Neural progenitor cell (in vitro differentiated cells): Measurements from ENCODE around the gene RUNX1. TPM values are rescaled to one million over a fixed set of nuclear protein-coding genes. Genes with fewer than 3 reads are reported as not detected.

Experiments
- DNase-seq: peaks from one replicate; pipeline ENCODE4 v3.0.0-alpha.2; 2016; ENCODE audit warnings: low spot score
- H2AFZ ChIP-seq: fragments of 200-600 bp; sonication (generic); replicated peaks from 2 replicates; pipeline ENCODE4 v1.6.1; 2016; ENCODE audit warnings: antibody characterized with exemption
- H3F3A ChIP-seq: fragments of 200-600 bp; sonication (generic); 2 replicates; pipeline ENCODE4 v1.6.1; 2016; ENCODE audit warnings: antibody characterized with exemption, low read depth
- H3K27ac ChIP-seq: fragments of 200-600 bp; sonication (generic); 2 replicates; pipeline ENCODE4 v1.5.1; 2016; ENCODE audit warnings: mild to moderate bottlenecking
- H3K27me3 ChIP-seq: fragments of 200-600 bp; sonication (generic); 2 replicates; pipeline ENCODE4 v1.6.1; 2016; ENCODE audit warnings: mild to moderate bottlenecking, moderate library complexity
- H3K36me3 ChIP-seq: fragments of 200-600 bp; sonication (generic); 2 replicates; pipeline ENCODE4 v1.5.1; 2016
- H3K4me1 ChIP-seq: fragments of 200-600 bp; sonication (generic); 2 replicates; pipeline ENCODE4 v1.6.1; 2016; ENCODE audit warnings: mixed run types
- H3K4me2 ChIP-seq: fragments of 200-600 bp; sonication (generic); 2 replicates; pipeline ENCODE4 v1.6.1; 2016
- H3K4me3 ChIP-seq: fragments of 200-600 bp; sonication (generic); 2 replicates; pipeline ENCODE4 v1.5.1; 2016
- H3K79me2 ChIP-seq: fragments of 200-600 bp; sonication (generic); 2 replicates; pipeline ENCODE4 v1.6.1; 2016; ENCODE audit warnings: low read depth
- H3K9ac ChIP-seq: fragments of 200-600 bp; sonication (generic); 2 replicates; pipeline ENCODE4 v1.6.1; 2016
- H3K9me3 ChIP-seq: fragments of 200-600 bp; sonication (generic); 2 replicates; pipeline ENCODE4 v1.5.1; 2016; ENCODE audit warnings: low read depth
- H4K20me1 ChIP-seq: fragments of 200-600 bp; sonication (generic); 2 replicates; pipeline ENCODE4 v1.6.1; 2016; ENCODE audit warnings: low read depth
- H3K27ac Mint-ChIP-seq: 3 replicates; pipeline ENCODE4 v1.8.0; 2021; ENCODE audit warnings: mixed read lengths
- H3K27me3 Mint-ChIP-seq: 2 replicates; pipeline ENCODE4 v1.8.0; 2022; ENCODE audit warnings: low read depth, mild to moderate bottlenecking, inconsistent platforms, moderate library complexity, mixed read lengths; ENCODE audit not compliant: insufficient read depth
- H3K36me3 Mint-ChIP-seq: 3 replicates; pipeline ENCODE4 v1.8.0; 2021; ENCODE audit warnings: mixed read lengths
- H3K4me1 Mint-ChIP-seq: 3 replicates; pipeline ENCODE4 v1.8.0; 2021; ENCODE audit warnings: mixed read lengths
- H3K4me3 Mint-ChIP-seq: 3 replicates; pipeline ENCODE4 v1.8.0; 2021; ENCODE audit warnings: mild to moderate bottlenecking, moderate library complexity, mixed read lengths
- H3K9me3 Mint-ChIP-seq: 3 replicates; pipeline ENCODE4 v1.8.0; 2020; ENCODE audit warnings: mixed read lengths
- CTCF ChIP-seq: fragments of 200-600 bp; sonication (generic); IDR thresholded peaks from 2 replicates; pipeline ENCODE4 v1.5.1; 2017; ENCODE audit warnings: antibody characterized with exemption, mild to moderate bottlenecking
- EZH2 ChIP-seq: fragments of 200-600 bp; sonication (generic); IDR thresholded peaks from 2 replicates; pipeline ENCODE4 v1.6.1; 2017; ENCODE audit warnings: antibody characterized with exemption, mild to moderate bottlenecking, moderate library complexity
- EZH2phosphoT487 ChIP-seq: fragments of 200-600 bp; sonication (generic); IDR thresholded peaks from 2 replicates; pipeline ENCODE4 v1.6.1; 2017; ENCODE audit warnings: antibody characterized with exemption
- total RNA-seq: library from RNA; depleted of rRNA; stranded (reverse); fragments of >200 nt; gene quantifications from 2 replicates; pipeline ENCODE4 v1.2.3, GENCODE V29; 2015; ENCODE audit warnings: low replicate concordance

Gene RUNX1
- total RNA-seq, 1 donor from 2014 or later: 0.09 TPM

GRCh38 chr21:34862951-34863350 lies 186.2 kb downstream of the RUNX1 start:
- Histone ChIP-seq H3K79me2 (no peaks in the 10 kb centered on the region), H3K9ac (no peak overlapping the region), H4K20me1 (no peaks in the 10 kb centered on the region), H3K9me3 (no peaks in the 10 kb centered on the region), H3K4me1 (no peaks in the 10 kb centered on the region), H3K27ac (no peak overlapping the region), H3K36me3 (no peaks in the 10 kb centered on the region), H3K4me2 (no peak overlapping the region), H2AFZ (no peak overlapping the region), H3K4me3 (no peak overlapping the region), H3K27me3 (peaks cover 73% of the 10 kb centered on the region), H3F3A (no peaks in the 10 kb centered on the region)
- H3K4me1 Mint-ChIP-seq: peaks cover 24% of the 10 kb centered on the region
- peaks cover 16% of the 10 kb centered on the region for H3K27me3 Mint-ChIP-seq
- H3K27ac Mint-ChIP-seq: no peak overlapping the region
- no peak for TF ChIP-seq CTCF
- TF ChIP-seq EZH2: no peak
- TF ChIP-seq EZH2phosphoT487: no peak
- no peak for DNase-seq
- no peaks in the 10 kb centered on the region for H3K9me3 Mint-ChIP-seq
- H3K36me3 Mint-ChIP-seq: no peaks in the 10 kb centered on the region
- H3K4me3 Mint-ChIP-seq: no peak overlapping the region

- peaks cover 18% of the 10 kb centered on the region for H3K4me1 Mint-ChIP-seq
- no peak for DNase-seq
- no peaks in the 10 kb centered on the region for H3K9me3 Mint-ChIP-seq
- no peaks in the 10 kb centered on the region for H3K79me2 ChIP-seq
- no peaks in the 10 kb centered on the region for H3K4me1 ChIP-seq
- H3K27ac Mint-ChIP-seq: no peak overlapping the region
- H3K9ac ChIP-seq: no peak overlapping the region
- H4K20me1 ChIP-seq: no peaks in the 10 kb centered on the region
- no peak overlapping the region for H3K4me2 ChIP-seq
- TF ChIP-seq CTCF (no peak), EZH2 (no peak), EZH2phosphoT487 (no peak)
- no peak overlapping the region for H2AFZ ChIP-seq
- H3K27me3 Mint-ChIP-seq: peaks cover 9% of the 10 kb centered on the region
- no peaks in the 10 kb centered on the region for H3K36me3 ChIP-seq
- no peaks in the 10 kb centered on the region for H3K9me3 ChIP-seq
- H3K4me3 ChIP-seq: no peak overlapping the region
- H3F3A ChIP-seq: no peaks in the 10 kb centered on the region
- no peak overlapping the region for H3K27ac ChIP-seq
- no peaks in the 10 kb centered on the region for H3K36me3 Mint-ChIP-seq
- no peak overlapping the region for H3K4me3 Mint-ChIP-seq
- peaks cover 56% of the 10 kb centered on the region for H3K27me3 ChIP-seq
These were observed 187.8 kb downstream of the RUNX1 start for GRCh38 chr21:34861258-34861657.

GRCh38 chr21:34859976-34860653 lies 189.0 kb downstream of the RUNX1 start:
- no peaks in the 10 kb centered on the region for H3K4me1 ChIP-seq
- no peak for TF ChIP-seq CTCF
- no peak for TF ChIP-seq EZH2phosphoT487
- TF ChIP-seq EZH2: no peak
- H3K4me2 ChIP-seq: no peak overlapping the region
- no peaks in the 10 kb centered on the region for H4K20me1 ChIP-seq
- H3K9me3 ChIP-seq: no peaks in the 10 kb centered on the region
- DNase-seq: no peak
- no peak overlapping the region for H3K4me3 ChIP-seq
- H3K27me3 Mint-ChIP-seq: peaks cover 5% of the 10 kb centered on the region
- H3K4me1 Mint-ChIP-seq: peaks cover 7% of the 10 kb centered on the region
- no peak overlapping the region for H3K4me3 Mint-ChIP-seq
- H3K9ac ChIP-seq: no peak overlapping the region
- H3K27me3 ChIP-seq: peaks cover 45% of the 10 kb centered on the region
- H3K27ac ChIP-seq: no peak overlapping the region
- no peaks in the 10 kb centered on the region for H3K36me3 Mint-ChIP-seq
- H3K27ac Mint-ChIP-seq: no peak overlapping the region
- no peaks in the 10 kb centered on the region for H3K9me3 Mint-ChIP-seq
- H3F3A ChIP-seq: no peaks in the 10 kb centered on the region
- no peak overlapping the region for H2AFZ ChIP-seq
- no peaks in the 10 kb centered on the region for H3K79me2 ChIP-seq
- no peaks in the 10 kb centered on the region for H3K36me3 ChIP-seq
